ENCODE measurements around the gene SSU72.

DNA sequence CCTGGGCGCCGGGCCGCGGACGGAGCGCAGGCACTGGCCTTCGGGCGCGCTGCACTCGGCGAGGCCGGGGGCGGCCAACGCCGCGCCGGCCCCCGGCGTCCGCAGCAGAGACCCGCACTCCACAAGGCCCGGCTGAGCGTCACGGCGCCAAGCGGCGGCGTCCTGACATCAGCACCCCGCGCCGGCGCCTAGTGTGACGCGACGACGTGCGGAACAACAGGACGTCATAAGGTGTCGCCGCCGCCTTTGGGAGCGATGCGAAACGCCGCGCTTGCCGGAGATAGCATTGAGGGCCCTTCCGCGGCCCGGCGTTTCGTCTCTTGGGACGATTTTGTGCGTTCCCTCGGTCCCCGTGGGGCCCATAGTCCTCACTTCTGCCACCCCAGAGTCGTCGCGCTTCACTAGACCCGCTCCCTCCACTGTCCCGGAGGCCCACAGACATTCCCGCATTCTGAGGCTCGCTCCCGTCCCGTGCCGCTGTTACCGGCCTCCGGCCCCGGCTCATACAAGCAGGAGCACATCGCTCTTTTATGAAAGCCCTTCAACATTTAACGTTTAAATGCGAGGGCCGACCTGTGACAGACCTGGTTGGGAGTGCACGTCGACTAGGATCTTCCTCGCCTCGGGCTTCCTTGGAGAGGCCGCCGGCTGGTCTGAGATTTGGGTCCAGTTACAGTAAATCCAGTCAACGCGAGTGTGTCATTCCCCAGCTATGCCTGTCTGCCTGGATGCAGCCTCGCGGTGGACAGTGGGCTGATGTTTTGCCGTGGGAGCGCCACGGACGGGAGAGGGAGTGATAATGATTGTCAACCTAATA is at the start of gene SSU72:
- TF ChIP-seq GABPA (IDR thresholded peaks at IDR 0.05 in 1 of 2, conservative IDR thresholded peaks at IDR 0.05 in 1 of 2) (peak in 1 of 2 donors; percentile 81), TAF1 (conservative IDR thresholded peaks at IDR 0.05) (peak; percentile 16), RAD21 (IDR thresholded peaks at IDR 0.05) (peak in 1 of 2 donors; percentile 24), YY1 (IDR thresholded peaks at IDR 0.05) (peak; percentile 75), JUND (IDR thresholded peaks at IDR 0.05) (no peak), FOXA1 (IDR thresholded peaks at IDR 0.05) (no peak)
- TF ChIP-seq, protein P1, sequence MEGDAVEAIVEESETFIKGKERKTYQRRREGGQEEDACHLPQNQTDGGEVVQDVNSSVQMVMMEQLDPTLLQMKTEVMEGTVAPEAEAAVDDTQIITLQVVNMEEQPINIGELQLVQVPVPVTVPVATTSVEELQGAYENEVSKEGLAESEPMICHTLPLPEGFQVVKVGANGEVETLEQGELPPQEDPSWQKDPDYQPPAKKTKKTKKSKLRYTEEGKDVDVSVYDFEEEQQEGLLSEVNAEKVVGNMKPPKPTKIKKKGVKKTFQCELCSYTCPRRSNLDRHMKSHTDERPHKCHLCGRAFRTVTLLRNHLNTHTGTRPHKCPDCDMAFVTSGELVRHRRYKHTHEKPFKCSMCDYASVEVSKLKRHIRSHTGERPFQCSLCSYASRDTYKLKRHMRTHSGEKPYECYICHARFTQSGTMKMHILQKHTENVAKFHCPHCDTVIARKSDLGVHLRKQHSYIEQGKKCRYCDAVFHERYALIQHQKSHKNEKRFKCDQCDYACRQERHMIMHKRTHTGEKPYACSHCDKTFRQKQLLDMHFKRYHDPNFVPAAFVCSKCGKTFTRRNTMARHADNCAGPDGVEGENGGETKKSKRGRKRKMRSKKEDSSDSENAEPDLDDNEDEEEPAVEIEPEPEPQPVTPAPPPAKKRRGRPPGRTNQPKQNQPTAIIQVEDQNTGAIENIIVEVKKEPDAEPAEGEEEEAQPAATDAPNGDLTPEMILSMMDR (IDR thresholded peaks at IDR 0.05; ENCODE audit: low read depth, low read length, missing input control): no peak
- TF ChIP-seq, protein P2, sequence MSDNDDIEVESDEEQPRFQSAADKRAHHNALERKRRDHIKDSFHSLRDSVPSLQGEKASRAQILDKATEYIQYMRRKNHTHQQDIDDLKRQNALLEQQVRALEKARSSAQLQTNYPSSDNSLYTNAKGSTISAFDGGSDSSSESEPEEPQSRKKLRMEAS (IDR thresholded peaks at IDR 0.05): no peak
- TF ChIP-seq, protein P3, sequence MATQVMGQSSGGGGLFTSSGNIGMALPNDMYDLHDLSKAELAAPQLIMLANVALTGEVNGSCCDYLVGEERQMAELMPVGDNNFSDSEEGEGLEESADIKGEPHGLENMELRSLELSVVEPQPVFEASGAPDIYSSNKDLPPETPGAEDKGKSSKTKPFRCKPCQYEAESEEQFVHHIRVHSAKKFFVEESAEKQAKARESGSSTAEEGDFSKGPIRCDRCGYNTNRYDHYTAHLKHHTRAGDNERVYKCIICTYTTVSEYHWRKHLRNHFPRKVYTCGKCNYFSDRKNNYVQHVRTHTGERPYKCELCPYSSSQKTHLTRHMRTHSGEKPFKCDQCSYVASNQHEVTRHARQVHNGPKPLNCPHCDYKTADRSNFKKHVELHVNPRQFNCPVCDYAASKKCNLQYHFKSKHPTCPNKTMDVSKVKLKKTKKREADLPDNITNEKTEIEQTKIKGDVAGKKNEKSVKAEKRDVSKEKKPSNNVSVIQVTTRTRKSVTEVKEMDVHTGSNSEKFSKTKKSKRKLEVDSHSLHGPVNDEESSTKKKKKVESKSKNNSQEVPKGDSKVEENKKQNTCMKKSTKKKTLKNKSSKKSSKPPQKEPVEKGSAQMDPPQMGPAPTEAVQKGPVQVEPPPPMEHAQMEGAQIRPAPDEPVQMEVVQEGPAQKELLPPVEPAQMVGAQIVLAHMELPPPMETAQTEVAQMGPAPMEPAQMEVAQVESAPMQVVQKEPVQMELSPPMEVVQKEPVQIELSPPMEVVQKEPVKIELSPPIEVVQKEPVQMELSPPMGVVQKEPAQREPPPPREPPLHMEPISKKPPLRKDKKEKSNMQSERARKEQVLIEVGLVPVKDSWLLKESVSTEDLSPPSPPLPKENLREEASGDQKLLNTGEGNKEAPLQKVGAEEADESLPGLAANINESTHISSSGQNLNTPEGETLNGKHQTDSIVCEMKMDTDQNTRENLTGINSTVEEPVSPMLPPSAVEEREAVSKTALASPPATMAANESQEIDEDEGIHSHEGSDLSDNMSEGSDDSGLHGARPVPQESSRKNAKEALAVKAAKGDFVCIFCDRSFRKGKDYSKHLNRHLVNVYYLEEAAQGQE (IDR thresholded peaks at IDR 0.05): no peak
- TF ChIP-seq, protein P4, sequence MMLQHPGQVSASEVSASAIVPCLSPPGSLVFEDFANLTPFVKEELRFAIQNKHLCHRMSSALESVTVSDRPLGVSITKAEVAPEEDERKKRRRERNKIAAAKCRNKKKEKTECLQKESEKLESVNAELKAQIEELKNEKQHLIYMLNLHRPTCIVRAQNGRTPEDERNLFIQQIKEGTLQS (IDR thresholded peaks at IDR 0.05): no peak

Data from liver (tissue), 3 donors.